NCI-H2196 (cell line): ENCODE data around the gene WWOX.
"Not testable (repeated sequence)": the region's sequence is repeated elsewhere in the genome, so short reads cannot be mapped to it uniquely, and the experiment has no call there.

Source experiments
- DNase-seq: peaks from one replicate; lab custom pipeline; 2025; ENCODE audit not compliant: unreplicated experiment; lab: John Stamatoyannopoulos, UW

The WWOX gene

DNA sequence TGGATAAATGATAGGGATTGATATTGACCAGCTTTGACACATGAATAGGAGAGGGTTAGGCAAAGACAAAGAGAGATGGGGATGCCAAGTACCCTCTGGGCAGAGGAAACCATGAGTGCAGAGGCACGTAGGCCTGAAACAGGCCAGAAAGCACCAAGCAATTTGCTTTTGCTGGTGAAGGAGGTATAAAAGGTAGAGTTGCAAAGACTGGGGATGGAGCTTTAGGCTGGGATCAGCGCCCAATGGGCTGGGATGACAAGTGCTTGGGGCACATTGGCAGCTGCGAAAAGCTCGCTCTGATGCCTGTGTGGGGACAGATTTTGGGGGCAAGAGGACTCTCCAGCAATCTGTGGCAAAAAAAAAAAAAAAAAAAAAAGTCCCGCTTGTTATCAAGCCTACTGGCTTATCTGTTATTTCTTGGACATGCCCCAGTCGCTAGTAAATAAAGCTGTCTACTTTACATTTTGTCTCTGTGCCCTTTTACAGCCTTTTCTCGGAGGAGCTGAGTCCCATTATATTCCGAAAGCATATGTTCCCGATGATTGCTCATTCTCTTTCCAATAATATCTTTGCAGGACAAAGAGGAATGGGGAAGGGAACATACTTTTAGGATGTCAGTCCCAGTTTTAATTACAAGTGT is 922.7 kb downstream of the WWOX start:
- DNase-seq = no peak

DNA sequence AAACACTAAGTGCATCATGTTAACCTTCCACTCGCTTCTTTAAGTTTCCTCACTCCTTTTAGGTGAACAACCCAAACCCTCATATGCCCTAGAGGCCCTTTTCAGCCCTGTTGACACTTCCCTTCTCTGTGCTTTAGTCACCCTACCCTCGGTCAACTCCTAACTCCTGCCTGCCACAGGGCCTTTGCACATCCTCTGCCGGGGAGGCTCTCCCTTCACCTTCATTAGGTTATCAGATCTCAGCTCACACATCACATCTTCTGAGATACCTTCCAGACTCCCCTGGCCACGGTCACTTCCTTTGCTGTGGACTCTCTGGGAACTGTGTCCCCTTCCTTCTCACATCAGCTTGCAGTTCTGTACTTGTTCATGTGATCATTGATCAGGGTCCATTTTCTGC is 926.7 kb downstream of the WWOX start:
- DNase-seq = no peak

DNA sequence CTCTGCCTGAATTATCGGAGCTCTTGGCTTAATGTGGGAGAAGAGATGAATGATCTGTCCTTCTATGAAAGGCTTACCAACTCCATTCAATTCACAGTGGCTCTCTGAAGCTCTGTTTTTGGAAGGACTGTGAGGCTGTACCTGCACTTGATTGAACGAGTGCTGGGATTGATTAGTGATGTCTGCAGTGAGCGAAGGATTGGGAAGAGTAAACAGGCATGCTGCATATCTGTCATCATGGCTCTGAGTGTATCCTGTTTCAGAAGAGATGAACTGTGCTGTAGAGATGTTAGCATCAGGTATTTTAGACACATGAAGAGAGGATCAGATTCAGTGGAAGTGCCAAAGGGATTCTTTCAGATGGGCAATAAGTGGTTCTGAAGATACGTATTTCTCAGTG is 937.1 kb downstream of the WWOX start:
- no peak for DNase-seq

DNA sequence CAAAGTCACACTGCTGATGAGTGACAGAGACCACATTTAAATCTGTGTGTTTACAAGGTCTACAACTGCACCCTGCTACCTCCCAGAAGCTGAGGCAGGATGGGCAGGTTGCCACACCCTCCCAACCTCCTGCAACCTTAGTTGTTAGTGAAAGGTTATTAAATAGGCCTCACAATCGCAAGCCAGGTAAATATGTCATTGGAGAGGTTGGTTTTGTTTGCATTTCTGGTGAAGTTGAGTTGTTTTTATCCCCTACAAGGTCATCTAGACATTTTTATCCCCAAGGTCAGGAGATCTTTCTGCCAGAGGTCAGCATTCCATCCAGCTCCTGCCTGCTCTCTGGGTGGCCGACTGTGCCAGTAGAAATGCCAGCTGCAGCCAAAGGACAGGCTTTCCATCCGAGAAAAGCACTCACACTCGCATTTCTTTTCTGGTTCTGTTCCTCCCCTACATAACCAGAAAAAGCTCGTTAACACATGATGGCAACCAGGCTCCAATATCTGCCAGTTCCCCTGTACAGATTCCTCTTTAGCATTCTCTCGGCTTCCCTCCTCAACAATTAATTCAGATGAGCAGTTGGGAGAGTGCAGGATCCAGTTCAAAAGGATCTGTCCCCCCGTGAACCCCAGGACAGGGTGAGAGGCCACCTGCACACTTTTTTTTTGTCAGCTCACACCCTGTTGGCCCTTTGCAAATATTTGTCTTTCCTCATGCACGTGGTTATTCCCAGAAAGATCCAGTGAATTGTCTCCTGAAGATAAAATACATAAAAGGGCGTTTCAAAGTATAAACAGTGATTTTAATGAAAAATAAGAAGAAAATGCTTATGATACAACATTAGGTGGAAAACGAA is 938.3 kb downstream of the WWOX start:
- no peak for DNase-seq

DNA sequence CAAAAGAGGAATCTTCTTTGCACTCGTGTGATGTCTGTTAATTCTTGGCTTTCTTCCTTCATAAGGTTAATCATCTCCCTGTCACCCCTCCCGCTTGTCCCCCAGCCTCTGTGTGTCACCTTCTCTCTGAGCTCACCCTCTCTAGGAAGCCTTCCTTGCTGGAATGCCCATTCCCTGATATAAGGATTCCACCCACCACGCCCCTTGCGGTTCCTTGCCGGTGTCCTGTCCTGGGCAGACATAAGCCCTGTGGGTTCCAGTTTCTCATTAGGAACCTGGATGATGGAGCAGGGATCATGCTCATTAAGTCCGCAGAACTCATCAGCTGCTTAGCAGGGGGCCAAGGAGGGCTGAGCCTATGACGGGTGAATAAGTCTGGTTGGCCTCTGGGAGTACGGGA is 941.8 kb downstream of the WWOX start:
- DNase-seq = no peak

DNA sequence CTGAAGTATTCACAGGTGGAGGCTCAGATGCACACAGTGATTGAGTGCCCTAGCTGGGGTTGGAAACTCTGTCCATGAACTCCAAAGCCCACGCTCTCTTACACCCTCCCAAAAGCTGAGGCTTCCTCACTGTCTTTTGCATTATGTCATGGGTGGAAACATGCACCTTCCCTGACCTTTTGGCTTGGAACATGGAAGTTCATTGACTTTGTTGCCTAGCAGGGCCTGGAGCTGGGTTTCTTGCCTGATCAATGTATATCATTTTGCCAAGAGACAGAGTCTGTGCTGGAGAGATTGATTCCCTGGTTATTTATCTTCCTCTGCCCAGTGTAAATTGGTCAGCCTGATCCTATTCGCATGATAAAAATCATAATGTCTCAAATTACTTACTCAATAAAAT is 942.7 kb downstream of the WWOX start:
- no peak for DNase-seq

DNA sequence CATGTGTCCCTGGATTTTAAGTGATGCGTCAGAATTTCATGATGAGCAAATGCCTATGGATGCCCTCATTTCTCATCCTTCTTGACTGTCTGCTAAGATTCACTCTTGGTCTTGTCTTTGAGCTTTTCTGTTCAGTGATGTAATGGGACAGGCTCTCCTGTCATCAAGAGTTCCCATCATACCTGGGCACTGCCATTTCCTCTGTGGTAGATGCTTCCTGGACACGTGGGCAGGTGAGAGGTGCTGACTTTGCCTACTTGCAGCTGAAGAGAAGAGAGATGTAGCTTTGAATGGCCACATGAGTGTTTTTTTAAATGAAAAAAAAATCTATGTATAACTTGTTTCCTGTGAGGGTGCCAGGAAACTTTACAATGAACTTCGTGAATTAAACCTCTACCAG is 943.4 kb downstream of the WWOX start:
- DNase-seq = no peak

DNA sequence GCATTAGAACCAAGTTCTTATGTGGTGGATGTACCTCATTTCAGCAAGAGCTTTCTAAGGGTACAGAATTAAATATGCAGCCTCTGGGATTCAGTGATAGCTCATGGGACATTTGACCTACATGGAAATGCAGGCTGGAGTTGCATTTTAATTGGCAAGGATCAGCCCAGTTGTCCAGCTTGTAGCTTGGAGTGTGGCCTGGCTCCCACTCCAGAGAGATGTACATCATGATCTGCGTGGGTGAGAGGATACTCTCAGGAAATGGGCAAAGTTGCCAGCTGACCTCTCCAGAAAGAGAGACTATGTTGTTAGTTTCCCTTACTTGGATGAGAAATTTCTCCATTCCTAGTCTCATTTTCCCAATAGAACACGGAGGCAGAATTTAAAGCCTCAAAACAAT is 945.7 kb downstream of the WWOX start:
- DNase-seq = no peak

DNA sequence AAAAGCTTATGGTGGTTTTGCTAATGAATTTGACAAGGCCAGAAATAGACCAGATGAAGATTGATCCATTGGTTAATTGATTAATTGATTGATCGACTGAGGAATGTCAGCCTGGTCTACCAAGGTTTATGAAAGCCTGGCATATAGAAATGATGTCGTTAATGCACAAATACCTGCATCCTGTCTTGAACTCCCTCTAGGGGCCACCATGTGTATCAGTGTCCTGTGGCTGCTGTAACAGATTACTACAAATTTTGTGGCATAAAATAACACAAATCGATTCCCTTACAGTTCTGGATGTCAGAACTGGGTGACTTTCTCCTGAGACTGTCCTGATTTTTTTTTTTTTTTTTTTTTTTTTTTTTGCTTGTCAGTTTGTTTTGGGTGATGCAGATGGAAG is 947.9 kb downstream of the WWOX start:
- DNase-seq = no peak

DNA sequence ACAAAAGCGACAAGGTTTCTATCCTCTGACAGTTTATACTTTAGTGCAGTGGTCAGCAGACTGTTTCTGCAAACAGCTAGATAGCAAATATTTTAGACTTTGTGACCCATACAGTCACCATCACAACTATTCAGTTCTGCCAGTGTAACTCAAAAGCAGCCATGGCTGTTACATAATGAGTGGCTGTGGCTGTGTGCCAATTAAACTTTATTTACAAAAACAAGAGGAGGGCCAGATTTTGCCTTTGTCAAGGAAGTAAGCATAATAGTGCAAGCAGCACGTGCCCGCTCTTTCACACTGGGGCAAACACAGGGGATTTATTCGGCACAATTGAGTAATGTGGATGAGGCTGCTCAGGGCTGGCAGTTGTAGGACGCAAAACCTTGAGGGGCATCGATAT is 949.6 kb downstream of the WWOX start:
- DNase-seq = no peak

DNA sequence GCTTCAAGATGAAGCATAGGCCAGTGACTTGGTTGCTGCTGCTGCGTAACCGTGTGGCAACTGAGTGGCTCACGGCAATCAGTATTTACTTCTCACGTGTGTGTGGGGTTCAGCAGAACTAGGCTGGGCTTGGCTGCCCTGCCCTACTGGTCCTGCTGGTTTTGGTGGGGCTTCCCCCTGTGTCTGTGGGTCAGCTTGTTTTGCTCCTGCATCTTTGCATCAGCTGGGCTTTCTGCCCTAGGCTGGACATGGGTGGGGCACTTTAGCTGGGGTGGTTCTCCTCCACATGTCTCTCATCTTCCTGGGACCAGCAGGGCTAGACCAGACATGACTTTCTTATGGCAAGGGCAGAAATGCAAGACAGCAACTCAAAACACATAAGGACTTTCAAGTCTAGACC is 950.6 kb downstream of the WWOX start:
- DNase-seq = no peak

DNA sequence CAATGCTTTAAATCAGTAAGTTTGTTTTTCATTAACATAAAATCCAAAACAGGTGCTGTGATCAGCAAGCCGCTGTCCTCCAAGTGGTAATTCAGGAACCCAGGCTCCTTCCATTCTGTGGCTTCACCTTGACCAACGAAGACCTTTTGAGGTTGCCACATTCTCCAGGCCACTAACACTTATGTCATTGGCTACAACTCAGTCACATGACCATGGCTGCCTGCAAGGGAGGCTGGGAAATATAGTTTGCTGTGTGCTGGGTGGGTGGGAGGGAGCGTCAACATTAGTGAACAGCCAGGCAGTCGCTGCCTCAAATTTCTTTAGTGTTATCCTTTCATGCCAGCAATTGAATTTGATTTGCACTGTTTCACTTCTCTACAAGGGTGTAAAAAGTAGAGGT is 951.9 kb downstream of the WWOX start:
- DNase-seq = no peak

DNA sequence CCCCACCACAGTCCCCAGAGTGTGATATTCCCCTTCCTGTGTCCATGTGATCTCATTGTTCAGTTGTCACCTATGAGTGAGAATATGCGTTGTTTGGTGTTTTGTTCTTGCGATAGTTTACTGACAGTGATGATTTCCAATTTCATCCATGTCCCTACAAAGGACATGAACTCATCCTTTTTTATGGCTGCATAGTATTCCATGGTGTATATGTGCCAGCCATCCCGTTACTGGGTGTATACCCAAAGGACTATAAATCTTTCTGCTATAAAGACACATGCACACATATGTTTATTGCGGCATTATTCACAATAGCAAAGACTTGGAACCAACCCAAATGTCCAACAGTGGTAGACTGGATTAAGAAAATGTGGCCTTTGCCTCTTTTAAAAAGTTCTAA is 952.7 kb downstream of the WWOX start:
- DNase-seq = not testable (repeated sequence)

DNA sequence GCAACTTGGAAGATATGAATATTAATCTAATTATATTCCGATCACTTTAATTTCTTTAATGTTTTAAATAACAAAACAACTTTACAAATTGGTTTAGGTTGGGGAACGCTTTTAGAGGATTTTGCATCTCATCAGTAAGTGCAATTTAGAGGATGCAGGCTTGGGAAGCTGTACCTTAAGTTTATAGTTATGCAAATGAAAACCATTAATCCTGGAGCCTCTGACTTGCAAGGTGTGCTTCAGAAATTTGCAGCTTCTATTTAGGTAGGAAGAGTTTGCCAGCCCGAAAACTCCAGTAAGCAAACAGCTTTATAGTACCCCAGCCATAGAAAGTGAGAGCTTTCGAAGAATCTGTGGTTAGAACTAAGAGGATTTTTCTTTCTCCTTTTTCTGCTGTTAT is 954.1 kb downstream of the WWOX start:
- DNase-seq = no peak

DNA sequence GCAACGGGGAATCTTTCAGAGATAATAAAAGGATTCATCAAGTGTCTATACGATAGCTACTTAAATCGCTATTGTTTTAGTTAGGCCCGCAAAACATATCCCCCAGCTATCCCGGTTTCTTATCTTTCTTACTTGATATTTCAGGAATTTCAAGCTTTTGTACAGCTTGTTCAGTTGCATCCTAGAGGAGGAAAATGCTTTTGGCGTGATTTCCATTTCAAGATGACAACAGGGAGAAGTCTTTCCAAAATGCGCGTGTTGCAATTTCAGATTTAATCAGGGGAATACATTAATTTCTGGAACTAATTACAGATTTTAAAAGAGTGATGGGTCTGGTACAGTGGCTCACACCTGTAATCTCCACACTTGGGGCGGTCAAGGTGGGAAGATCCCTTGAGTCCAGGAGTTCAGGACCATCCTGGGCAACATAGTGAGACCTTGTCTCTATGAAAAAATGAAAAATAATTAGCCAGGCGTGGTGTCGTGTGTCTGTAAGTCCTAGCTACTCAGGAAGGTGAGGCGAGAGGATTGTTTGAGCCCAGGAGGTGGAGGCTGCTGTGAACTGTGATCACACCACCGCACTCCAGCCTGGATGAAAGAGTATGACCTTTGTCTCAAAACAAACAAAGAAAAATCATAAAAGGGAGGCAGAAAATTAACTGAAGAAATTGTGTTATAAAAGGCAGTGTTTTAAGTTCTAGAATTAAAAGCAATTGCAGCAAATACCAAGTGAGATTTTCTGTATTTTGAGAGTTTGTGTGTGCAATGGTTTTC is 954.9 kb downstream of the WWOX start:
- DNase-seq = no peak

DNA sequence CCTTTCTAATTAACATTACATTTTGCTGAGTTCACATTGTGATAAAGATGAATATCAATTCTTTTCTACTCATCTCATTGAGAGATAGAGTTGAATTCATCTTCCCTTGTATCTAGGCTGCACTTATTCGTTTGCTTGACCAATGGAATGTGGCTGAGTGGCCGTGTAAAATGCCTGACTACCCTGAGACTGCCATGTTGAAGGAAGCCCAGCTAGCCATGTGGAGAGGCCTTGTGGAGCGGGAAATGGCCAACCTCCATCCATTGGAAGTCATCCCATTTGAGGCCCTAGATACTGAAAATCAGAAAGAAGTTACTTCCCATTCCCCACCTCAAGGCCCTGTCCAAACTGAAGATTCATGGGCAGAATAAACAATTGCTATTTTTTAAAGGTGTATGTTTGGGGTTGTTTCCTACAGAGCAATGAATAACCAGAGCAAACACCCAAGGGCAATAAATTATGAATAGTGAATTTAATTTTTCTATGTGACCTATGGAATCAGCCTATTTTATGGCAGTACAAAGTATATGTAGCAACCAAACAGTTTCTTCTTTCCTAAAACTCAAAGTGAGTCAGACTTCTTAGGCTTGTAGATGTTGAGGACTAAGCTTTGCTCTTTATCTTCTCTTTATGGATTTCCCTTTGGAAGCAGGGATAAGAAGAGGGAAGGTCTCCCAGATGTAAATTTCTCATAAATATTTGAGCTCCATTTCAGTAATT is 956.0 kb downstream of the WWOX start:
- no peak for DNase-seq

DNA sequence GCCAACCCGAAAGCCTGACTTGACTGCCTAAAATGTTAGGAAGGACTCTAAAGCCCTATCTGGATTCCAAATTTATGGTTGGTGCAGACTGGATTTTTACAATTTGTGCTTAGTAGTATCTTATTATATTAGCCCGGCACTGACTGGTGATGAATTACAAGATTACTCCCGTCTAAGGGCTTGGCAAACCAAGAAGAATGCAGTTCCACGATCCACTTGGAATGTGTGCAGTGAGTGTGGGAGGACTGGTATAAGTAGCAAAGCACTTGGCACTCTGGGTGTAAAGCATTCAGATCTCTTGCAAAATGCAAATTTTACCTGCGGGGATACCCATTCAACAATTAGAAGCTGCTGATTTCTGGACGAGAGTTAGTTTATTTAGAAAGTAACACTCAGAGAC is 961.7 kb downstream of the WWOX start:
- no peak for DNase-seq

DNA sequence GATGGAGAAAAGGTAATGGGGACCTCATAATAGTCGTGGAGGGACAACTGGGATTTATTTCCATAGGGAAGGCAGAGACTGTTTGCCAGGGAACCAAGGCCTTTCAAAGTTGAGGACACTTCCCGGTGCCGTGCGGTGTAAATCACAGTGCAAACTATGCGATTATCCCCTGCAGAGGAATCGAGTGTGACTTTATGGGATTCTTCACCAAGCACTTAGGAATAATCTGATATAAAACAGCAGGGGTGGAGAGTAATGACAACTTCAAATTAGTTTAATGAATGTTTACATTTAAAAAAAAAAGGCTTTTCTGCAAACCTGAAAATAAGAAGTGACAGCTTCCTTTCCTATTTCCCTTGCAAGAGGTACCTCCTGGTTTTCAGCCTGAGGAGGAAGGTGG is 962.9 kb downstream of the WWOX start:
- DNase-seq = no peak

DNA sequence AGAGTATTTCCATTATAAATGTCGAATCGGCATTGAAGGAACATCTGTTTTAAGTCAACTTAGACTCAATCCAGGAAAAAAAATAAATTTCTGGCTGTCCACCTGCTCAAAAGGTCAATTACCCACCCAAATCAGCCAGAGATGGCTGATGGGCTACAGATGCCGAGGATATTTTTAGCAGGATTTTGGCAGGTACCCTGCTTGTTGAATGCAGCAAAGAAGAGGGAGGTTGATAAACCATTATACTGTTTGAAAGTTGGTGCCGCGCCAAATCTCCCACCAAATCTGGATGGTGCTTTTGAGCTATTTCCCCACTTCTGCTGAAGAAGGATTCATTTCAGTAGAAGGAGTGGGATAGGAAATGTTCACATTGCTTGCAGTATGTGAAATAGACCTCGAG is 963.4 kb downstream of the WWOX start:
- DNase-seq = no peak

DNA sequence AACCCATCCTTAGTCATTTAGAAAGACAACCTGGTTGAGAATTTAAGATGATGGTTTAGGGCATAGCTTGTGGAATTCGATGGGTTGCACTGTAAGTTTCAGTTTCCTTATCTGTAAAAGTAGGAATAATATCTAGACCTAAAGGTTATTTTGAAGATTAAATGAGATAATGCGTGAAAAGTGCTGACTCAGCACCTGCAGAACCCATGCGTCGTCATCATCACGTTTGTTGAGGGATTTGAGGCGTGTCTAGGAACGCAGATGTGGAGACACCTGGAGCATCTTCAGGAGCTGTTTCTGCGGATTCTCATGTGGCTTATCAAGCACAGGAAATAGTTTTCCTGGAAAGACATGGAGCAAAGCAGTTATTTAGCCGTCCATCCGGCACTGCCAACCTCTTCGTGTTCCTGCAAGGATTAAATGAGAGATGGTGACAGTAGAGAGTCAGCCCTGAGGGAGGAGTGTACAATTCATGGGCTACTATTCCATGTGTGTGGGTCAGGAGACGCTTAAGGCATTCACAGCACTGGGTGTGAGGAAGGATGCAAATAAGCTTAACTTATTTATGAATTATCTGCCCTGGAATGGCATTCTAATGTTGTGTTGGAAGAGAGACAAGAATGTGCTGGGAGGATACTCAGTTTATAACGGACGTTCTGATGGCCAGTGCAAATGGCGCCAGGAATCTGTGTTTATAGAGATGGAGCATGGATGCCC is 965.0 kb downstream of the WWOX start:
- no peak for DNase-seq

DNA sequence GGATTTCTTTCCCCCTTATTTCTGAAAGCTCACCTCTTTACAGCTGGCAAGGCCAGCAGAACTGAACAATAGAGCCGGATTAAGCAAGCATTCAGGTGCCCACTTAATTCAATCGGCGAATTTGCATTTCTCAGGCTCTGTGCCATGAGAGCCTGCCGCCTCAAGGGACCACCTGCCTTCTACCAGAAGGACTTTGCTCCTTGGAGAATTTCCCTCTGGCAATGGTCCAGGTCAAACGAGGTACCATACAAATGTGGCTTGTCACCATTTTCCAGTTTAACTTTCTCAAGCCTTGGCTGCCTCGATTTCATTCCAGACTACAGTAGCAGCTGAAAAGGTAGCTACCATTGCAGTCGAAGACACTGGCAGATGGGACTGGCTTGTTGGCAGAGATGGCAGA is 967.1 kb downstream of the WWOX start:
- no peak for DNase-seq
